Glutamatergic neuron (in vitro differentiated cells): ENCODE results near the gene ABCB10. TPM values are rescaled to one million over a fixed set of nuclear protein-coding genes. Genes with fewer than 3 reads are reported as not detected.

ENCODE experiments used
- DNase-seq: peaks from one replicate; pipeline ENCODE4 v3.0.0; 2022
- H3K27ac Mint-ChIP-seq: one replicate; pipeline ENCODE4 v1.8.0; 2020; ENCODE audit warnings: mild to moderate bottlenecking, mixed read lengths, inconsistent platforms; ENCODE audit not compliant: unreplicated experiment
- H3K27me3 Mint-ChIP-seq: one replicate; pipeline ENCODE4 v1.8.0; 2020; ENCODE audit warnings: mild to moderate bottlenecking, moderate library complexity, mixed read lengths, inconsistent platforms; ENCODE audit not compliant: unreplicated experiment
- H3K36me3 Mint-ChIP-seq: one replicate; pipeline ENCODE4 v1.8.0; 2020; ENCODE audit warnings: mild to moderate bottlenecking, mixed read lengths, inconsistent platforms; ENCODE audit not compliant: unreplicated experiment
- H3K4me1 Mint-ChIP-seq: one replicate; pipeline ENCODE4 v1.8.0; 2020; ENCODE audit warnings: mild to moderate bottlenecking, low read depth, mixed read lengths, inconsistent platforms; ENCODE audit not compliant: unreplicated experiment
- H3K4me3 Mint-ChIP-seq: one replicate; pipeline ENCODE4 v1.8.0; 2020; ENCODE audit warnings: mild to moderate bottlenecking, mixed read lengths, inconsistent platforms; ENCODE audit not compliant: unreplicated experiment
- H3K9me3 Mint-ChIP-seq: one replicate; pipeline ENCODE4 v1.8.0; 2020; ENCODE audit warnings: mild to moderate bottlenecking, moderate library complexity, mixed read lengths, inconsistent platforms; ENCODE audit not compliant: unreplicated experiment
- CTCF ChIP-seq: fragments of 200-600 bp; sonication (generic); IDR thresholded peaks from one replicate; pipeline ENCODE4 v1.5.0; 2021; ENCODE audit not compliant: partially characterized antibody, unreplicated experiment
- total RNA-seq: library from RNA; stranded (reverse); fragmentation: NEBNext Ultra II Directional; extraction: Animal tissue kit (Norgen Biotek cat#: 25700); gene quantifications from one replicate; pipeline ENCODE4 v1.2.1, GENCODE V29; 2021; ENCODE audit not compliant: unreplicated experiment

ABCB10 gene
- total RNA-seq, 1 donor from 2014 or later, result 15.0 TPM

GRCh38 chr1:229581485-229581884 lies 23.0 kb upstream of the ABCB10 start:
- peaks cover 1% of the 10 kb centered on the region for H3K27me3 Mint-ChIP-seq
- no peak for DNase-seq
- no peak overlapping the region for H3K27ac Mint-ChIP-seq
- H3K36me3 Mint-ChIP-seq, result no peaks in the 10 kb centered on the region
- no peaks in the 10 kb centered on the region for H3K9me3 Mint-ChIP-seq
- TF ChIP-seq CTCF, result no peak
- no peaks in the 10 kb centered on the region for H3K4me1 Mint-ChIP-seq
- no peak overlapping the region for H3K4me3 Mint-ChIP-seq

GRCh38 chr1:229579059-229579673 lies 20.7 kb upstream of the ABCB10 start:
- DNase-seq, result no peak
- peaks cover 1% of the 10 kb centered on the region for H3K27me3 Mint-ChIP-seq
- no peaks in the 10 kb centered on the region for H3K4me1 Mint-ChIP-seq
- no peak for TF ChIP-seq CTCF
- H3K9me3 Mint-ChIP-seq, result no peaks in the 10 kb centered on the region
- no peak overlapping the region for H3K4me3 Mint-ChIP-seq
- H3K27ac Mint-ChIP-seq, result no peak overlapping the region
- no peaks in the 10 kb centered on the region for H3K36me3 Mint-ChIP-seq

GRCh38 chr1:229578168-229579058 lies 19.9 kb upstream of the ABCB10 start:
- Mint-ChIP-seq H3K27ac (no peak overlapping the region), H3K4me3 (no peak overlapping the region), H3K9me3 (peaks cover under 1% of the 10 kb centered on the region), H3K36me3 (no peaks in the 10 kb centered on the region), H3K27me3 (peaks cover 1% of the 10 kb centered on the region), H3K4me1 (no peaks in the 10 kb centered on the region)
- DNase-seq, result no peak
- no peak for TF ChIP-seq CTCF

- Mint-ChIP-seq H3K36me3 (no peaks in the 10 kb centered on the region), H3K4me1 (peaks cover 3% of the 10 kb centered on the region), H3K4me3 (no peak overlapping the region), H3K27me3 (peaks cover 1% of the 10 kb centered on the region), H3K9me3 (peaks cover 2% of the 10 kb centered on the region), H3K27ac (no peak overlapping the region)
- no peak for DNase-seq
- TF ChIP-seq CTCF, result no peak
These were observed 16.4 kb upstream of the ABCB10 start for GRCh38 chr1:229574679-229575442.
